Measurements from ENCODE around the gene CHID1. TPM values are rescaled to one million over a fixed set of nuclear protein-coding genes. Genes with fewer than 3 reads are reported as not detected.

The CHID1 gene
- total RNA-seq, 1 donor: 35.1 TPM

DNA sequence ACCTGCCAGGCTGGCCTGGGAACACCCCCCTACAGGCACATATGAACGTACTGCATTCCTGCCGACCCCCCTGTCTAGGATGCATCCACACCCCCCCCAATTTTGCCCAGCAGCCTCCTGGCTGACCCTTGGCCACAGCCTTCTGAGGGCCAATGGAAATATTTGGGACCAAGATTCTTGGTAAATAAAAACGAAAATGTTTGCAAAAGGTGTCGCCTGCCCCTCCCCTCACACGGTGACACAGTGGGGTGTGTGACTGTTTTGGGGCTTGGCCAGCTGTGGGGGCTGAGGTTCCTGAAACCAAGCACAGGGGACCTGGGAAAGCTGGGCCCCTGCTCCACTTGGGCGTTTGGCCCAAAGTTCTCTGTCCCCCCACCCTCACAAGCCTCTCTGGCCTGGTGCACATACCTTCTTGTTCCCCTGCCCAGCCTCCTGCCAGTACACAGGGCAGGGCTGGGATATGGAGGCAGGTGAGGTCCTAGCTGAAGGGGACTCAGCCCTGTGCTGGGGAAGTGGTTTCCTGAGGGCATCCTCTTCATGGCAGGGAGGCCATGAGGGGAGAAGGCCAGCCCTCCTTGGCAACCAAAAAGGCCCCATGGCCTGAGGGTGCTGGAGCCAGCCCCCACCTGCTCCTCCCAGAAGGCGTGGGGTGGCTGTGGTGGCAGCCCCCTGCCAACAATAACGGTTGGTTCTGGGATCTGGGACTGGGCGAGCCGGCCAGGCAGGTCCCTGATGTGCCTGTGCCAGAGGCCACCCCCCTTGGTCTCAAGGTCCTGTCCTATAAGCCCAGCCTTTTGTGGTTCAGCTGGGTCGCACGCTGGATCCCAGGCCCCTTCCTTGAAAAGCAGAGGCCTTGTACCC lies 85.0 kb downstream of the CHID1 start:
- TF ChIP-seq CTCF (IDR thresholded peaks at IDR 0.05; ENCODE audit: insufficient read depth, low read length): no peak
- H3K4me3 ChIP-seq (ENCODE audit: low read depth, low read length): no peak overlapping the region
- no peak for DNase-seq (ENCODE audit: low read depth)

GRCh38 chr11:824942-825341 lies 85.7 kb downstream of the CHID1 start:
- H3K4me3 ChIP-seq (ENCODE audit: low read depth, low read length): no peak overlapping the region
- DNase-seq (ENCODE audit: low read depth): no peak
- no peak for TF ChIP-seq CTCF (IDR thresholded peaks at IDR 0.05; ENCODE audit: insufficient read depth, low read length)

DNA sequence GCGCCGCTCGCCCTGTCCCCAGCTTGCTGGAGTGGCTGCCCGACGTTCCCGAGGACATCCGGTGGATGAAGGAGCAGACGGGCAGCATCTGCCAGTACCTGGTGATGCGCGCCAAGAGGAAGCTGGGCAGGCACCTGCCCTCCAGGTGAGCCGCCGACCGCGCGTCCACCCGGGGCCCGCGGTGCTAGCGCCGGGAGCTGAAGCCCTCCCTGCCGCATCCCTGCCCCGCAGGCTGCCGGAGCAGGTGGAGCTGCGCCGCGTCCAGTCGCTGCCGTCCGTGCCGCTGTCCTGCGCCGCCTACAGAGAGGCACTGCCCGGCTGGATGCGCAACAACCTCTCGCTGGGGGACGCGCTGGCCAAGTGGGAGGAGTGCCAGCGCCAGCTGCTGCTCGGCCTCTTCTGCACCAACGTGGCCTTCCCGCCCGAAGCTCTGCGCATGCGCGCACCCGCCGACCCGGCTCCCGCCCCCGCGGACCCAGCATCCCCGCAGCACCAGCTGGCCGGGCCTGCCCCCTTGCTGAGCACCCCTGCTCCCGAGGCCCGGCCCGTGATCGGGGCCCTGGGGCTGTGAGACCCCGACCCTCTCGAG lies 86.2 kb downstream of the CHID1 start:
- H3K4me3 ChIP-seq (ENCODE audit: low read depth, low read length): no peak overlapping the region
- no peak for DNase-seq (ENCODE audit: low read depth)
- no peak for TF ChIP-seq CTCF (IDR thresholded peaks at IDR 0.05; ENCODE audit: insufficient read depth, low read length)

GRCh38 chr11:823441-824291 lies 86.9 kb downstream of the CHID1 start:
- H3K4me3 ChIP-seq (ENCODE audit: low read depth, low read length): no peak overlapping the region
- no peak for TF ChIP-seq CTCF (IDR thresholded peaks at IDR 0.05; ENCODE audit: insufficient read depth, low read length)
- no peak for DNase-seq (ENCODE audit: low read depth)

DNA sequence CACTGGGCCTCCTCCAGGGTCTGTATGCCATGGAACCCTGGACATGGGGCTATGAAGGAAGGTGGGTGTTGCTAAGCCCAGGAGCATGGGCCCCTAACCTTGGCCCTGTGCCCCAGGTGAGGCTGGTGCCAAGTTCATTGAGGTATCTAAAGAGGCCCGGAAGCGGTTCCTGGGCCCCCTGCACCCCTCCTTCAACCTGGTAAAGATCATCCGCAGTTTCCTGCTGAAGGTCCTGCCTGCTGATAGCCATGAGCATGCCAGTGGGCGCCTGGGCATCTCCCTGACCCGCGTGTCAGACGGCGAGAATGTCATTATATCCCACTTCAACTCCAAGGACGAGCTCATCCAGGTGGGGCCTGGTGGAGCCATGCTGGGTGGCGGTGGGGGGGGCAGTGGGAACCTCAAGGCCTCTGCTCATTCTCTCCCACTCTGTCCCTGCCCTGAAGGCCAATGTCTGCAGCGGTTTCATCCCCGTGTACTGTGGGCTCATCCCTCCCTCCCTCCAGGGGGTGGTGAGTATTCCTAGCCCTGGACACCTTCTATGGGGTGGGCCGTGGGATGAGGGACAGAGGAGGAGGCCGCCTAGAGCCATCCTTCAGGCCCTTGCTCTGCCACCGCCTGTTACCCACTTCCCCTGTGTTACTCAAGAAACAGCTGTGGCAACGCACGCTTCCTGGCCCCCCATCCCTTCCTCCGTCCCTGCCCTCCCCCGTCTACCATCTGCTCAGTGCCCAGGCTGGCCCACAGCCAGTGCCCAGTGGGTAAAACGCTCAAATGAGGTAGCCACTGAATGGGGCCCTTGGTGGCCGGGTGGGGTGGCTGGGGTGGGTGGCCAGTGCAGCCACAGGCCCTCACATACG lies 88.9 kb downstream of the CHID1 start:
- H3K4me3 ChIP-seq (ENCODE audit: low read depth, low read length): peak overlapping the region; percentile 88
- no peak for DNase-seq (ENCODE audit: low read depth)

More for the DNA sequence above, 88.9 kb downstream of the CHID1 start:
- no peak for TF ChIP-seq CTCF (IDR thresholded peaks at IDR 0.05; ENCODE audit: insufficient read depth, low read length)
